ENCODE results near the gene PLOD1. TPM values are rescaled to one million over a fixed set of nuclear protein-coding genes. Genes with fewer than 3 reads are reported as not detected.
"Not testable (repeated sequence)": the region's sequence is repeated elsewhere in the genome, so short reads cannot be mapped to it uniquely, and the experiment has no call there.

Gene PLOD1
- total RNA-seq, 1 donor from 2014 or later: 66.1 TPM

GRCh38 chr1:11929849-11930248 lies 4.7 kb upstream of the PLOD1 start:
- intact Hi-C loops (cut with DNase I): no loop called here
- ATAC-seq (ENCODE audit: poor library complexity): peak; percentile 33
- DNase-seq: peak; percentile 85

DNA sequence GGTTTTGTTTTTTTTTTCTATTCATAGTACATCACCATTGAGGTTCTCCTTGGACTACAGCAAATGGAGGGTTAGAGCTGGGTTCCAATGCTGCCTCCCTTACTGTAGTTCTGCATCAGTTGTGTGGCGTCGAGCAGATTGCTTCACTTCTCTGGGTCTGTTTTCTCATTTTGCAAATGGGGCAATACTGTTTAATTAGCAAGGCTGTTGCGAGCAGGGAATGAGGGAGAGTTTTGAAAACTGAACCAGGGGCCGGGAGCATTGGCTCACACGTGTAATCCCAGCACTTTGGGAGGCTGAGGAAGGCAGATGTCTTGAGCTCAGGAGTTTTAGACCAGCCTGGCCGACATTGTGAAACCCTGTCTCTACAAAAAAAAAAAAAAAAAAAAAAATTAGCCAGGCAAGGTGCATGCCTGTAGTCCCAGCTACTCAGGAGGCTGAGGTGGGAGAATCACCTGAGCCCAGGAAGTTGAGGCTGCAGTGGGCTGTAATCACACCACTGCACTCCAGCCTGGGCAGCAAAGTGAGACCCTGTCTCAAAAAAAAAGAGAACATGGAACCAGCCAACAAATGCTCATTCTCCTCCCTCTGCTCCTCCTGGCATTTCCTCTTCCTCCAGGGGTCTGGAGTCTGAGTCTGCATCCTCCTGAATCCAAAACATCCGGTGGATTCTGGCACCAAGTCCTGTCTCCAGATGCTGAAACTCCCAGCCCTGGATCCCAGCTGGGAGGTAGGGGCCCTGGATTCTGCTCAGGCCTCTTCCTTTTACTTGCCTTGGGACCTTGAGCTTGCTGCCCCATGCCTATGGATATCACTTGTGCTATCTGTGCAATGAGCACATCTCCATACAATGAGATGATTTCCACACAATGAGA lies 3.7 kb upstream of the PLOD1 start:
- no peak for ATAC-seq (ENCODE audit: poor library complexity)
- intact Hi-C loops (cut with DNase I): no loop called here
- DNase-seq: no peak

- DNase-seq: no peak
- intact Hi-C loops (cut with DNase I): no loop called here
- ATAC-seq (ENCODE audit: poor library complexity): no peak
Measured at GRCh38 chr1:11931845-11932244, 2.7 kb upstream of the PLOD1 start.

GRCh38 chr1:11935057-11935412 lies 518 bp downstream of the PLOD1 start:
- ATAC-seq (ENCODE audit: poor library complexity) (no peak), DNase-seq (no peak)
- intact Hi-C loops (cut with DNase I): loop anchor here (5.0 kb wide), 1 partner anchor 42 kb away; no protein-coding TSS in a partner anchor

DNA sequence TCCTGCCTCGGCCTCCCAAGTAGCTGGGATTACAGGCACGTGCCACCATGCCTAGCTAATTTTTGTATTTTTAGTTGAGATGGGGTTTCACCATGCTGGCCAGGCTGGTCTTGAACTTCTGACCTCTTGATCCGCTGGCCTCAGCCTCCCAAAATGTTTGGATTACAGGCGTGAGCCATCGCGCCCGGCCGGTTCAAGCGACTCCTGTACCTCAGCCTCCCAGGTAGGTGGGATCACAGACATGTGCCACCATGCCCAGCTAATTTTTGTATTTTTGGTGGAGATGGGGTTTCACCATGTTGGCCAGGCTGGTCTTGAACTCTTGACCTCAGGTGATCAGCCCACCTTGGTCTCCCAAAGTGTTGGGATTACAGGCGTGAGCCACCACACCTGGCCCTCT lies 1.2 kb downstream of the PLOD1 start:
- DNase-seq; ATAC-seq (ENCODE audit: poor library complexity): not testable (repeated sequence)
- intact Hi-C loops (cut with DNase I): loop anchor here (5.0 kb wide), 1 partner anchor 42 kb away; no protein-coding TSS in a partner anchor

- intact Hi-C loops (cut with DNase I): loop anchor here (5.0 kb wide), 1 partner anchor 38 kb away; no protein-coding TSS in a partner anchor
- peak; percentile 63 for ATAC-seq (ENCODE audit: poor library complexity)
- DNase-seq: peak; percentile 83
Measured at GRCh38 chr1:11938722-11939526, 4.4 kb downstream of the PLOD1 start.

- intact Hi-C loops (cut with DNase I): loop anchor here (5.0 kb wide), 1 partner anchor 38 kb away; no protein-coding TSS in a partner anchor
Measured at GRCh38 chr1:11939794-11940193, 5.3 kb downstream of the PLOD1 start.

GRCh38 chr1:11940260-11940921 lies 5.9 kb downstream of the PLOD1 start:
- intact Hi-C loops (cut with DNase I): no loop called here
- ATAC-seq (ENCODE audit: poor library complexity) (peak; percentile 51), DNase-seq (no peak)

More at GRCh38 chr1:11939794-11940193, 5.3 kb downstream of the PLOD1 start:
- not testable (repeated sequence) for ATAC-seq (ENCODE audit: poor library complexity); DNase-seq

- no peak for DNase-seq
- intact Hi-C loops (cut with DNase I): no loop called here
Measured at GRCh38 chr1:11942280-11942679, 7.8 kb downstream of the PLOD1 start.

DNA sequence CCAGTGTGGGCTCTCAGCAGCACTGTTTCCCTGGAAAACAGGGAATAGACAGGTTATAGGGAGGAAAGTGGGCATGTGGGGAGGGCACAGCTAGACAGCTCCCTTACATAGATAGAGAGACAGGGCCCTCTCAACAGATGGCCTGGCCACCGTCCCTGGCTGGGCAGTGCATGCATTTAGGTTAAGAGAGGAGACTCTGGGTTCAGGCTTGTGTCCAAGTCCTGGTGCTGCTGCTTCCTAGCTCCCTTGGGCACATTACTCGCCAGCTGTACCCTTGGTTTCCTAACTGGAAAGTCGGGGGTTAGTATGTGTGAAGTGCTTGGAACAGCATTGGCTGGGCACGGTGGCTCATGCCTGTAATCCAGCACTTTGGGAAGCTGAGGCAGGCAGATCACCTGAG lies 9.1 kb downstream of the PLOD1 start:
- no peak for DNase-seq
- intact Hi-C loops (cut with DNase I): no loop called here
- ATAC-seq (ENCODE audit: poor library complexity): no peak

More at GRCh38 chr1:11942280-11942679, 7.8 kb downstream of the PLOD1 start:
- ATAC-seq (ENCODE audit: poor library complexity): no peak

- DNase-seq (no peak), ATAC-seq (ENCODE audit: poor library complexity) (peak; percentile 7)
- intact Hi-C loops (cut with DNase I): no loop called here
Measured at GRCh38 chr1:11944358-11944931, 9.9 kb downstream of the PLOD1 start.

DNA sequence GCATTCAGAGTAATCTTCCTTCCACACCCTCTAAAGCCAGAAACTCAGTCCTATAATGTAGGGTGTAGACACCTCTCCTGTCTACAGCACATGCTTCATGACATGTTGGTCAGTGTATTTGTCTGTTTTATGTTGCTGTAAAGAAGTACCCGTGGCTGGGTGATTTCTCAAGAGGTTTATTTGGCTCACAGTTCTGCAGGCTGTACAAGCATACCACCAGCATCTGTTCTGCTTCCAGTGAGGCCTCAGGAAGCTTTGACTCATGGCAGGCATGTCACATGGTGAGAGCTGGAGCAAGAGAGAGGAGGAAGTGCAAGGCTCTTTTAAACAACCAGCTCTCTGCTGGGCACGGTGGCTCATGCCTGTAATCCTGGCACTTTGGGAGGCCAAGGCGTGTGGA lies 12.1 kb downstream of the PLOD1 start:
- no peak for ATAC-seq (ENCODE audit: poor library complexity)
- intact Hi-C loops (cut with DNase I): no loop called here
- DNase-seq: no peak

GRCh38 chr1:11948822-11949458 lies 14.4 kb downstream of the PLOD1 start:
- DNase-seq: no peak
- ATAC-seq (ENCODE audit: poor library complexity): no peak
- intact Hi-C loops (cut with DNase I): no loop called here

- ATAC-seq (ENCODE audit: poor library complexity) (no peak), DNase-seq (no peak)
- intact Hi-C loops (cut with DNase I): no loop called here
Measured at GRCh38 chr1:11951901-11952300, 17.4 kb downstream of the PLOD1 start.

DNA sequence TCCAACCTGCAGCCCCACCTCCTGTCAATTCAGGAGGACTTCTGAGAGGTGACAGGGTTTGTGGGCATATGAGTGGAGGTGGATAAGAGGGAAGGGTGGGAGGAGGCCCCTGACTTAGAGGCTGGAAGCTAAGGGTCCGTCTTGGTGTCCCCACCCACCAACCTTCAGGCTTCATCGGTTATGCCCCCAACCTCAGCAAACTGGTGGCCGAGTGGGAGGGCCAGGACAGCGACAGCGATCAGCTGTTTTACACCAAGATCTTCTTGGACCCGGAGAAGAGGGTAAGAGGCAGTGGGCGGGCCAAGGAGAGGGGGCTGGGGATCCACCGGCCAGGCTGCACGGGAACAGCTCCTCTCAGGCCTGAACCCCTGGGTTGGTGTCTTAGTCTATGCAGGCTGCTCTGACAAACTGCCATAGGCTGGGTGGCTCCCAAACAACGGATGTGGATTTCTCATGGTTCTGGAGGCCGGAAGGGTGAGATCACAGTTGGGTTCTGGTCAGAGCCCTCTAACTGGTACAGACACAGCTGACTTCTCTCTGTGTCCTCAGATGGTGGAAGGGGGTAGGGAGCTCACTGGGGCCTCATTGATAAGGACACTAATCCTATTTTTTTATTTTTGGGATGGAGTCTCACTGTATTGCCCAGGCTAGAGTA lies 18.1 kb downstream of the PLOD1 start:
- ATAC-seq (ENCODE audit: poor library complexity) (peak; percentile 44), DNase-seq (no peak)
- intact Hi-C loops (cut with DNase I): no loop called here

- ATAC-seq (ENCODE audit: poor library complexity): no peak
- DNase-seq: no peak
- intact Hi-C loops (cut with DNase I): no loop called here
Measured at GRCh38 chr1:11955221-11955620, 20.7 kb downstream of the PLOD1 start.

- no peak for DNase-seq
- no peak for ATAC-seq (ENCODE audit: poor library complexity)
- intact Hi-C loops (cut with DNase I): no loop called here
Measured at GRCh38 chr1:11957398-11957797, 22.9 kb downstream of the PLOD1 start.

DNA sequence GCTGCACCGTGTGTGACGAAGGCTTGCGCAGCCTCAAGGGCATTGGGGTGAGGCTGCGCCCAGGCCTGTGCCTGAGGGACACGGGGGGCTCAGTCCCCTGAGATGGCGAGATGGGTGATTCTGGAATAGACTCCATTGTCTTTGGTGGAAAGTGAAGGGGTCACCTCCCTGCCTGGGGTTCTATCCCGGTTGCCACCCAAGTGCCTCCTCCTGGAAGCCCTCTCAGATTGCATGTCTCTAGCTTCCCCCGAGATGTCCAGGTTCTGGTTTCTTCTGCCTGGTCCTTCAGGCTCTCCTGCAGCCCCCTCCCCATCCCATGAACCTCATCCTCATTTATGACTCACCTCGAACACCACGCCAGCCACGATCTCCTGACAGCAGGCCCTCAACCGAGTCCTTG lies 23.4 kb downstream of the PLOD1 start:
- no peak for ATAC-seq (ENCODE audit: poor library complexity)
- DNase-seq: no peak
- intact Hi-C loops (cut with DNase I): no loop called here
